ENCODE data around the gene IFT122.
A peak's percentile ranks its signal among the peaks of the same experiment; 100 is the strongest.

Gene IFT122

DNA sequence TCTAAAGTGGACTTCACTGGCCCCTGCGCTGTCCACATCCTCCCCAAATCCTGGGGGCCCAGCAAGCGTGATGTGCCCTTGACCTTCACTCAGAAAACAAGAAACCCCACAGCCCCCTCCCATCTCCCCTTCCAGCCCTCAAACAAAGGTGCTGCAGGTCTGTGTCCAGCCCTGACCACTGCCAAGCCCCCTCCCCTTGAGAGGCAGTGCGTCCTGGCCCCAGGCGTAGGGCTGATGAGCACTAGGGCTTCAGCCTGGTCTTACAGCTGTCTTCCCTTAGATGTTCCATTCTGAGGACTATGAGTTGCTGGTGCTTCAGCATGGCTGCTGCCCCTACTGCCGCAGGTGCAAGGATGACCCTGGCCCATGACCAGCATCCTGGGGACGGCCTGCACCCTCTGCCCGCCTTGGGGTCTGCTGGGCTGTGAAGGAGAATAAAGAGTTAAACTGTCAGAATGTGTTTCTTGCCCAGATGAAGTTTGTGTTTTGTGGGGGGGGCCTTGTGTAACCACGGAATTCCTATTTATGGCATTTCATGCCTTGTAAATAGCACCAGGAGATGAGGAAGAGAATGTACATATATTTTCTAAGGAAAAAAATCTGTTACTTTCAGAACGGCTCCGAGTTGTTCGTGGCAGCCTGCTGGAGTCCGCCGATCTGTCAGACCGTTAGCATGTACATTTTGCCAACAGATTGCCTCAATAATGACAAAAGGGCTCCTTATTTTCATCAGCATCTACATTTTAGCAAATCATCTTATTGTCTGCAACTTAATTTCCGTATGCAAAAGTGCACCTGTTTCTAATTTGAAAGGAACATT lies 80.1 kb downstream of the IFT122 start:
- DNase-seq, result no peak

DNA sequence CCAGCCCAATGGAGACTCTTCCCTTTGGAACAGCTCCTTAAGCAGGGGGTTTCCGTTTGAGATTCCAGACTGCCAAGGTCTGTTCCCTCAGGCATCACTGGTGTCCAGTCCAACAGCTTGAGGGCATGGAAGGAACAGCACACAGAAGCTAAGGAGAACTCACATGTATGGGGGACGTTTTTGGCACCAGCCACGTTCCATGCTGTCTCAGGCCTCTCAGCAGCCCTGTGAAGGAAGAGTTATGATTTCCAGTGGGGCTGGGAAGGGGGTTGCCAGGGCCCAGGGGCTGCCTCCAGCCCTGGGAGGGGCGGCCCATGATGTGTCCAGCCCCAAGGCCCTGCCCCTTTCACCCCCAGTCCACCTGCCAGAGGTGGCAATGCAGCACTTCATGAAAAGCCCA lies 80.9 kb downstream of the IFT122 start:
- no peak for DNase-seq

DNA sequence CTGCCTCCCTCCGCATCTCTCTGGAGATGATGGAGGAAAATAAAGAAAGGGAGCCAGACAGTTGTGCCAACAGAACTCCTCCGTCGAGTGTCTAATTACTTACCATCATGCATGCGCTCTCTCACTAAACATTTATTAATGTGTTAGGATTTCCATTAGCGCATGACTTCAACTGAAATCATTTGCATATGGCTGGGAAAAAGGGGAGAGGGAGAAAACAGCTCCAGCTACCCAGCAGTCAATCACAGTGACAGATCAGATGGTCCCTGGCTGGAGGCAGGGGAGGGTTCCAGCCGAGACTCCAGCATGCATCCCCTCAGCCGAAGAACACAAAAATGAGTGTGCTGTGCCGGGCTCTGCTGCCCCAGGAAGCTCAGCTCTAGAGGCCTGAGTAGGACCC lies 81.6 kb downstream of the IFT122 start:
- DNase-seq, result no peak

DNA sequence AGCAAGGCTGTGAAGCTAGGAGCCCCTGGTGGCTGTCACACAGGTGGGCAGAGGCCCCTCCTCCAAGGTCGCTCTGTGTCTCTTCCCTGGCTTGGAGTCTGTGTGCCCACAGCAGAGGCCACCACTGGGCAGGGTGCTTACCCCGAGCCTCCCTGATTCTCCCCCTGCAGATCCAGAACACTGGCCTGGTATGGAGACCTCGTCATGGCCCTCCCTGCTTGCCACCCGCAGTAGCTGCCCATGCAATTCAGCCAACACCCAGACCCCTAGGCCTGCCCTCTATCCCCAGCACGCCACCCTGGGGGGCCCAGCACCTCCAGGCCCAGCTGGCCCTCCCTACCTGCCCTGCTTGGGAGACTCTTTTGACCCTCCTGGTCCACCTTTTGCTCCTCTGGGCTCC lies 82.9 kb downstream of the IFT122 start:
- DNase-seq, result no peak

DNA sequence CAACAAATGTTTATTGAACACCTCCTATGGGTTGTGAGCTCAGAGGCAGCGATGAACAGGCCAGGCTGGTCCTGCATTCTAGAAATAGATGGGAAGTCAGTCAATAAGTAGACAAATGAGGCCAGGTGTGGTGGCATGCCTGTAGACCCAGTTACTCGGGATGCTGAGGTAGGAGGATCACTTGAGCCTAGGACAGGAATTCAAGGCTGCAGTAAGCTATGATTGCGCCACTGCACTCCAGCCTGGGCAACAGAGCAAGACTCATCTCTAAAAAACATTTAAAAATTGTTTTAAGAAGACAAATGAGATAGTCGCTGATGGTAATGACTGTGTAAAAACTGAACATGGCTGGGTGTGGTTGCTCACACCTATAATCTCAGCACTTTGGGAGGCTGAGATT lies 84.1 kb downstream of the IFT122 start:
- no peak for DNase-seq

DNA sequence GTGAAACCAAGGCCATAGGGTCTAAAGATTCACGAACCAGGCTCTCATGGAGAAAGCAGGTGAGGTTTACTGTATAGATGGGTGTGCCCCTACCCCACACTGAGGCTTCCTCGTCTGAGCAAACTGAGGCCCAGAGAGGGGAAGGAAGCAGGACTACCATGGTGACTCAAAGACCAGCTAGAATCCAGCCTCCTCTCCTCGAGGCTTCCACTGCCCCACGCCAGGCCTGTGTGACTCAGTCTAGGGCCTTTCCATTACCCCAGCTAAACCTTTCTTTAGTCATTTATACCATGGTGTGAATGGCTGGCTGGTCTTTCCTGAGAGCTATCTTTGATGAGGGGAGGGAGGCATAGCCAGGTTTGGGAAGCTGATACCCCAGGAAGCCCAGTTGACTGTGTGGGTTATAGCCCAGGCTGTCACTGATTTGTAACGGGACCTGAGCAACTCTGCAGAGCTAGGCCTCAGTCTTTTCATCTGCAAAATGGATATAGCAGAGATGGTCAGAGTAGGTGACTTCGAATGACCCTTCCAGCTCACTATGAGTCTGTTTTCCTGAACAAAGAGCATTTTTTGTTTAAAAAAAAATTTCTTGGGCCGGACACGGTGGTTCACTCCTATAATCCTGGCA lies 85.4 kb downstream of the IFT122 start:
- DNase-seq, result peak; percentile 87 to 94 (median 90)

DNA sequence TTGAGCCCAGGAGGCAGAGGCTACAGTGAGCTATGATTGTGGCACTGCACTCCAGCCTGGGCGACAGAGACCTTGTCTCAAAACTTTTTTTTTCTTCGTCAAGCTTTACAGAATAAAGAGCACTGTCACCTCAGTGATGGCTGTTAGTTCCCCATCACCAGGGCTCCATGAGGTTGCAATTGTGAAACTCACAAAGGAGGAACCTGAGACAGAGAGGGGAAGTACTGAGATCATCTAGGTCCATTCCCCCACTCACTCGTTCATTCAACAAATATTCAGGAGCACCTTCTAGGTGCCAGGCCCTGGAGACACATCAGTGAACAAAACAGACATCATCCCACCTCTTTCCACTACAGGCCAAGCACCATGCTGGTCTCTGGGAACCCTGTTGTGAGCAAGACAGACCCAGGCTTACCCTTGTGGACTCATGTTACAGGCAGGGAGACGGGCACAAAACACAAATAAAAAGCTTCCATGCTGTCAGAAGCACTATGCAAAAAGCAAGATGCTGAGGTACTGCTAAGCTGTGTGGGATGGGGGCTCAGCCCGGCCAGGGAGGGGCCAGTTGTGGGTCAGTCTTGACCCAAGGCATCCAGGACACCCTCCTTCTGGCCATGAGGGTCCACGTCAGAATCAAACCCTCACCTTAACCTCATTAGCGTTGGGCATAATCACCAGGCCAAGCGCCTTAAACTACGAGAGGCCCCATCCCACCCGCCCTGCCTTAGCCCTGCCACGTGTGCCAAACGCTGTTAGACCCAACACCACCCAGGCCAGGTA lies 86.3 kb downstream of the IFT122 start:
- DNase-seq, result peak; percentile 82 to 96 (median 90)

DNA sequence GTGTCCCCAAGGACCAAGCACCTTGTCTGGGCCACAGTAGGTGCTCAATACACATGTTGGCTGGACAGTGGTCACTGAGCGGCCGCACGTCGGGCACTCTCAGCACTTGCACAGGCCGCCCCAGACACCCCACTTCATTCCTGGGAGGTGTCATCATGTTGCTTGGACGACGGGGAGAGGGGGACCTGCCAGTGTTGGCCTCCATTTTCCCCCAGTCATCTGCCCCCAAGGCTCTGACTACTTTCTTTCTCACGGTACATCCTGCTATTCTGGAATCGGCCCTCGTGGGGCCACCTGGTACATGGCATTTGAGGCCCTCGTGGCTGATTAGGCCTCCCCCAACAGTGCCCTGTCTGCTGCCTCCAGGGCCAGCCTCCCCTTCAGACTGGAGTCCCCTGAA lies 87.2 kb downstream of the IFT122 start:
- no peak for DNase-seq

DNA sequence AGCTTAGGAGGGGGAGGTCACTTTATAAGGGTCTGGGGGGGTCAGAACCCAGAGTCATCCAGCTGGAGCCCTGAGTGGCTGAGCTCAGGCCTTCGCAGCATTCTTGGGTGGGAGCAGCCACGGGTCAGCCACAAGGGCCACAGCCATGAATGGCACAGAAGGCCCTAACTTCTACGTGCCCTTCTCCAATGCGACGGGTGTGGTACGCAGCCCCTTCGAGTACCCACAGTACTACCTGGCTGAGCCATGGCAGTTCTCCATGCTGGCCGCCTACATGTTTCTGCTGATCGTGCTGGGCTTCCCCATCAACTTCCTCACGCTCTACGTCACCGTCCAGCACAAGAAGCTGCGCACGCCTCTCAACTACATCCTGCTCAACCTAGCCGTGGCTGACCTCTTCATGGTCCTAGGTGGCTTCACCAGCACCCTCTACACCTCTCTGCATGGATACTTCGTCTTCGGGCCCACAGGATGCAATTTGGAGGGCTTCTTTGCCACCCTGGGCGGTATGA lies 88.6 kb downstream of the IFT122 start, which contains the start of gene RHO:
Gene RHO, plus strand, starts transcription at position 51 of the 512 bp plus-strand sequence. Its CDS starts 95 bp downstream, at position 146.
- peak in 3 of 4 experiments; percentile 37 to 51 (median 47) for DNase-seq

DNA sequence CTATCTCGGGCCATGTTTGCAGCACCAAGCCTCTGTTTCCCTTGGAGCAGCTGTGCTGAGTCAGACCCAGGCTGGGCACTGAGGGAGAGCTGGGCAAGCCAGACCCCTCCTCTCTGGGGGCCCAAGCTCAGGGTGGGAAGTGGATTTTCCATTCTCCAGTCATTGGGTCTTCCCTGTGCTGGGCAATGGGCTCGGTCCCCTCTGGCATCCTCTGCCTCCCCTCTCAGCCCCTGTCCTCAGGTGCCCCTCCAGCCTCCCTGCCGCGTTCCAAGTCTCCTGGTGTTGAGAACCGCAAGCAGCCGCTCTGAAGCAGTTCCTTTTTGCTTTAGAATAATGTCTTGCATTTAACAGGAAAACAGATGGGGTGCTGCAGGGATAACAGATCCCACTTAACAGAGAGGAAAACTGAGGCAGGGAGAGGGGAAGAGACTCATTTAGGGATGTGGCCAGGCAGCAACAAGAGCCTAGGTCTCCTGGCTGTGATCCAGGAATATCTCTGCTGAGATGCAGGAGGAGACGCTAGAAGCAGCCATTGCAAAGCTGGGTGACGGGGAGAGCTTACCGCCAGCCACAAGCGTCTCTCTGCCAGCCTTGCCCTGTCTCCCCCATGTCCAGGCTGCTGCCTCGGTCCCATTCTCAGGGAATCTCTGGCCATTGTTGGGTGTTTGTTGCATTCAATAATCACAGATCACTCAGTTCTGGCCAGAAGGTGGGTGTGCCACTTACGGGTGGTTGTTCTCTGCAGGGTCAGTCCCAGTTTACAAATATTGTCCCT lies 89.6 kb downstream of the IFT122 start:
- no peak for DNase-seq

DNA sequence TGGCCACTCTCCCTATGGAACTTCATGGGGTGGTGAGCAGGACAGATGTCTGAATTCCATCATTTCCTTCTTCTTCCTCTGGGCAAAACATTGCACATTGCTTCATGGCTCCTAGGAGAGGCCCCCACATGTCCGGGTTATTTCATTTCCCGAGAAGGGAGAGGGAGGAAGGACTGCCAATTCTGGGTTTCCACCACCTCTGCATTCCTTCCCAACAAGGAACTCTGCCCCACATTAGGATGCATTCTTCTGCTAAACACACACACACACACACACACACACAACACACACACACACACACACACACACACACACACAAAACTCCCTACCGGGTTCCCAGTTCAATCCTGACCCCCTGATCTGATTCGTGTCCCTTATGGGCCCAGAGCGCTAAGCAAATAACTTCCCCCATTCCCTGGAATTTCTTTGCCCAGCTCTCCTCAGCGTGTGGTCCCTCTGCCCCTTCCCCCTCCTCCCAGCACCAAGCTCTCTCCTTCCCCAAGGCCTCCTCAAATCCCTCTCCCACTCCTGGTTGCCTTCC lies 90.3 kb downstream of the IFT122 start:
- peak in 3 of 4 experiments; percentile 40 to 43 (median 41) for DNase-seq

DNA sequence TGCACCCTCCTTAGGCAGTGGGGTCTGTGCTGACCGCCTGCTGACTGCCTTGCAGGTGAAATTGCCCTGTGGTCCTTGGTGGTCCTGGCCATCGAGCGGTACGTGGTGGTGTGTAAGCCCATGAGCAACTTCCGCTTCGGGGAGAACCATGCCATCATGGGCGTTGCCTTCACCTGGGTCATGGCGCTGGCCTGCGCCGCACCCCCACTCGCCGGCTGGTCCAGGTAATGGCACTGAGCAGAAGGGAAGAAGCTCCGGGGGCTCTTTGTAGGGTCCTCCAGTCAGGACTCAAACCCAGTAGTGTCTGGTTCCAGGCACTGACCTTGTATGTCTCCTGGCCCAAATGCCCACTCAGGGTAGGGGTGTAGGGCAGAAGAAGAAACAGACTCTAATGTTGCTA lies 90.8 kb downstream of the IFT122 start:
- no peak for DNase-seq

DNA sequence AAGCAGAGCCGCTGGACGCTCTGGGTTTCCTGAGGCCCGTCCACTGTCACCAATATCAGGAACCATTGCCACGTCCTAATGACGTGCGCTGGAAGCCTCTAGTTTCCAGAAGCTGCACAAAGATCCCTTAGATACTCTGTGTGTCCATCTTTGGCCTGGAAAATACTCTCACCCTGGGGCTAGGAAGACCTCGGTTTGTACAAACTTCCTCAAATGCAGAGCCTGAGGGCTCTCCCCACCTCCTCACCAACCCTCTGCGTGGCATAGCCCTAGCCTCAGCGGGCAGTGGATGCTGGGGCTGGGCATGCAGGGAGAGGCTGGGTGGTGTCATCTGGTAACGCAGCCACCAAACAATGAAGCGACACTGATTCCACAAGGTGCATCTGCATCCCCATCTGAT lies 91.7 kb downstream of the IFT122 start:
- peak in 2 of 4 experiments; percentile 28 to 48 for DNase-seq

DNA sequence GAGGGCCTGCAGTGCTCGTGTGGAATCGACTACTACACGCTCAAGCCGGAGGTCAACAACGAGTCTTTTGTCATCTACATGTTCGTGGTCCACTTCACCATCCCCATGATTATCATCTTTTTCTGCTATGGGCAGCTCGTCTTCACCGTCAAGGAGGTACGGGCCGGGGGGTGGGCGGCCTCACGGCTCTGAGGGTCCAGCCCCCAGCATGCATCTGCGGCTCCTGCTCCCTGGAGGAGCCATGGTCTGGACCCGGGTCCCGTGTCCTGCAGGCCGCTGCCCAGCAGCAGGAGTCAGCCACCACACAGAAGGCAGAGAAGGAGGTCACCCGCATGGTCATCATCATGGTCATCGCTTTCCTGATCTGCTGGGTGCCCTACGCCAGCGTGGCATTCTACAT lies 92.2 kb downstream of the IFT122 start:
- DNase-seq, result no peak

DNA sequence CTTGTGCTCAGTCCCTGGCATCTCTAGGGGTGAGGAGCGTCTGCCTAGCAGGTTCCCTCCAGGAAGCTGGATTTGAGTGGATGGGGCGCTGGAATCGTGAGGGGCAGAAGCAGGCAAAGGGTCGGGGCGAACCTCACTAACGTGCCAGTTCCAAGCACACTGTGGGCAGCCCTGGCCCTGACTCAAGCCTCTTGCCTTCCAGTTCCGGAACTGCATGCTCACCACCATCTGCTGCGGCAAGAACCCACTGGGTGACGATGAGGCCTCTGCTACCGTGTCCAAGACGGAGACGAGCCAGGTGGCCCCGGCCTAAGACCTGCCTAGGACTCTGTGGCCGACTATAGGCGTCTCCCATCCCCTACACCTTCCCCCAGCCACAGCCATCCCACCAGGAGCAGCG lies 93.4 kb downstream of the IFT122 start:
- DNase-seq, result no peak

DNA sequence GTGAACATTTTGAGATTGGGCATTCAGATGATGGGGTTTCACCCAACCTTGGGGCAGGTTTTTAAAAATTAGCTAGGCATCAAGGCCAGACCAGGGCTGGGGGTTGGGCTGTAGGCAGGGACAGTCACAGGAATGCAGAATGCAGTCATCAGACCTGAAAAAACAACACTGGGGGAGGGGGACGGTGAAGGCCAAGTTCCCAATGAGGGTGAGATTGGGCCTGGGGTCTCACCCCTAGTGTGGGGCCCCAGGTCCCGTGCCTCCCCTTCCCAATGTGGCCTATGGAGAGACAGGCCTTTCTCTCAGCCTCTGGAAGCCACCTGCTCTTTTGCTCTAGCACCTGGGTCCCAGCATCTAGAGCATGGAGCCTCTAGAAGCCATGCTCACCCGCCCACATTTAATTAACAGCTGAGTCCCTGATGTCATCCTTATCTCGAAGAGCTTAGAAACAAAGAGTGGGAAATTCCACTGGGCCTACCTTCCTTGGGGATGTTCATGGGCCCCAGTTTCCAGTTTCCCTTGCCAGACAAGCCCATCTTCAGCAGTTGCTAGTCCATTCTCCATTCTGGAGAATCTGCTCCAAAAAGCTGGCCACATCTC lies 94.5 kb downstream of the IFT122 start:
- no peak for DNase-seq

DNA sequence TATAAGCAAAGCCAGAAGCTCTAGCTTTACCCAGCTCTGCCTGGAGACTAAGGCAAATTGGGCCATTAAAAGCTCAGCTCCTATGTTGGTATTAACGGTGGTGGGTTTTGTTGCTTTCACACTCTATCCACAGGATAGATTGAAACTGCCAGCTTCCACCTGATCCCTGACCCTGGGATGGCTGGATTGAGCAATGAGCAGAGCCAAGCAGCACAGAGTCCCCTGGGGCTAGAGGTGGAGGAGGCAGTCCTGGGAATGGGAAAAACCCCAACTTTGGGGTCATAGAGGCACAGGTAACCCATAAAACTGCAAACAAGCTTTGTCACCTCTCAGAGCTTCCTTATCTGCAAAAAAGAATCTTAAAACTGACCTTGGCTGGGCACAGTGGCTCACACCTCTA lies 95.1 kb downstream of the IFT122 start:
- no peak for DNase-seq

DNA sequence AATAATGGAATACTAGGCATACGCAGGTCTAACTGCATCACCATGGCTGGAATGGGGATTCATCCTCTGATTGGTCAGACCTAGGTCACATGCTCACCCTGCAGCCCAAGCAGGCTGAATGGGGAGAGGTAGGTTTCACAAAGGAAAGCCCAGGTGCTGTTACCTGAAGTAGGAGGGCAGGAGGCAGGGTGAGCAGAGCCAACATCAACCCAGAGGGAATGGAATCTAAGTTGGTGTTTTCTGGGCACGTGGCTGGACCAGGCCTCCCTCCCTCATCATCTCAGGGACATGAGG lies 96.3 kb downstream of the IFT122 start:
- DNase-seq, result no peak

DNA sequence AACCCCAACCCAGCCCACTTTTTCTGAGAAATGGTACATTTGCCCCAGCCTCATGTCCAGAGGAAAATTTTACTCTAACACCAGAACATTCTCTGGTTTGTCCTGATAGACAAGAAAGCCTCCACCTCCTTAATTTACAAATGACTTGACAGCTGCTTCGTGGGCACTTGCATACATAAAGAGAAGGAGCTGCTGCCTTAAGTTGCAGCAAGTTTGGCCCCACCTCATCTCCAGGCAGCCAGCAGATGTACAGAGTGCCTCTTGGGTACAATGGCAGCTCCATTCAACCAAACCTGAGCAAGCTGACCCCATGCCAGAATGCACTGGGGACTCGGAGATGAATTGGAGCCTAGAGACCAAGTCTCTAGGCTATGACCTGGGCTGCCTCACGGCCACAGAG lies 96.8 kb downstream of the IFT122 start:
- DNase-seq, result no peak

DNA sequence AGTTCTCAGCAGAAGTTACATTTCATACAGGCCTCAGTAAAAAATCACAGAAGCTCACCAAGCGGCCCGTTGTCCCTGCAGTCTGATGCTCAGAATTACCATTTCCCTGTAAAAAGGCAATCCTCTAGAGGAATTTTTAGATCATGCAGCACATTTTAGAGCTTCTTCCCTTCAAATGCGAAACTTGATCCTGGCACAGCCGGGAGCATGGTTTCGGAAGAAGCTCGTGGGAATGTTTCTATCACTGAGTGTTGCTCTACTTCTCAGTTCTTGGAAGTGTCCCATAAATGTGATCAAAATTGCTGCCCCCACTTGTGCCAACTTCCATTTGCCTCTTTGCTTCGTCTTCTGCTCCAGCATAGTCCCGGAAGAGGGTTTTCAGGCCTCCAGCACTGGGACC lies 99.2 kb downstream of the IFT122 start:
- no peak for DNase-seq

DNA sequence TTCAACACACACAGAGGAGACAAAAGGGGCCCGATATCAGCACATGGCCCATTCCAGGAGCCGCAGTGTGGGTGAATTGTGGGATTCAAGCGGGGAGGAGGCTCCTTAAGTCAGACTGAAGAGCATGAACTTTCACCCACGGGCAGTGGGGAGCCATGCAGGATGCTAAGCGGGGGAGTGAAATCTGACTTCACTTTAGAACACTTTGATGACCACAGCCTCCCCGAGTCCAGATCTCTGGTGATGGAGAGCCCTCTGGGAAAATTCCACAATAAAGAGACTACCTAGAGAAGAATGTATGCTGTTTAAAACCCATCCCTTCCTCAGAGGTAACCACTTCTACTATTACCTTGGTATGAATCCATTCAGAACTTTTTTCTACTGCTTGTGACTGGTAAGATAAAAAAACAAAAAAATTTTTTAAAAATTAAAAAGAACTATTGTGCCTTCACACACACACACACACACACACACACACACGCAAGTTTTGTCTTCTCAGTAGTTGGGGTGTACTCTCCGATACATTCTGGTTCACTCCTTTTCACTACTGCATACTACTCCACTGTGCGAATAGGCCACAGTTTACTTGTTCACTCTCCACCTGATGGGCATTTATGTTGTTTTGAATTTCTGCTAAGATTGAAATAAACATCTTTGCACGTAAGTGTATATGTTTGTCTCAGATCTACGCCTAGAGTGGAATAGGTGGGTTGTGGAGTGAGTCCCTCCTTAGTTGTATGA lies 100.9 kb downstream of the IFT122 start:
- no peak for DNase-seq
